ENCODE data around the gene GOLGB1.
"Not testable (repeated sequence)": the region's sequence is repeated elsewhere in the genome, so short reads cannot be mapped to it uniquely, and the experiment has no call there.

Gene GOLGB1

GRCh38 chr3:121720163-121720562 is 29.4 kb downstream of the GOLGB1 start:
- Mint-ChIP-seq H3K4me1 (peaks cover 9% of the 10 kb centered on the region), H3K9me3 (no peaks in the 10 kb centered on the region), H3K27ac (no peak overlapping the region), H3K27me3 (no peaks in the 10 kb centered on the region), H3K4me3 (no peak overlapping the region)
- no peak for ATAC-seq
- no peak for DNase-seq

GRCh38 chr3:121719423-121719822 is 30.1 kb downstream of the GOLGB1 start:
- Mint-ChIP-seq H3K4me3 (no peak overlapping the region), H3K27ac (no peak overlapping the region), H3K4me1 (peaks cover 9% of the 10 kb centered on the region), H3K27me3 (no peaks in the 10 kb centered on the region), H3K9me3 (no peaks in the 10 kb centered on the region)
- DNase-seq, result no peak
- ATAC-seq, result no peak

- Mint-ChIP-seq H3K27me3 (no peaks in the 10 kb centered on the region), H3K4me3 (no peak overlapping the region), H3K4me1 (peaks cover 9% of the 10 kb centered on the region), H3K9me3 (no peaks in the 10 kb centered on the region), H3K27ac (peak overlapping the region; percentile 1 to 17)
- no peak for ATAC-seq
- DNase-seq, result no peak
These were observed 31.2 kb downstream of the GOLGB1 start for GRCh38 chr3:121718205-121718846.

GRCh38 chr3:121710347-121710746 is 39.2 kb downstream of the GOLGB1 start:
- no peak overlapping the region for H3K4me3 Mint-ChIP-seq
- no peaks in the 10 kb centered on the region for H3K4me1 Mint-ChIP-seq
- no peak for DNase-seq
- H3K9me3 Mint-ChIP-seq, result no peaks in the 10 kb centered on the region
- no peaks in the 10 kb centered on the region for H3K27me3 Mint-ChIP-seq
- no peak for ATAC-seq
- H3K27ac Mint-ChIP-seq, result no peak overlapping the region

GRCh38 chr3:121707531-121708273 is 41.8 kb downstream of the GOLGB1 start:
- no peak for DNase-seq
- no peaks in the 10 kb centered on the region for H3K4me1 Mint-ChIP-seq
- no peak overlapping the region for H3K4me3 Mint-ChIP-seq
- H3K9me3 Mint-ChIP-seq, result no peaks in the 10 kb centered on the region
- H3K27me3 Mint-ChIP-seq, result no peaks in the 10 kb centered on the region
- no peak for ATAC-seq
- no peak overlapping the region for H3K27ac Mint-ChIP-seq

- H3K27ac Mint-ChIP-seq, result no peak overlapping the region
- H3K4me1 Mint-ChIP-seq, result no peaks in the 10 kb centered on the region
- no peaks in the 10 kb centered on the region for H3K27me3 Mint-ChIP-seq
- ATAC-seq (no peak), DNase-seq (no peak)
- no peaks in the 10 kb centered on the region for H3K9me3 Mint-ChIP-seq
- H3K4me3 Mint-ChIP-seq, result no peak overlapping the region
These were observed 44.0 kb downstream of the GOLGB1 start for GRCh38 chr3:121705541-121705940.

- H3K4me3 Mint-ChIP-seq, result no peak overlapping the region
- DNase-seq (no peak), ATAC-seq (no peak)
- no peaks in the 10 kb centered on the region for H3K27me3 Mint-ChIP-seq
- H3K9me3 Mint-ChIP-seq, result no peaks in the 10 kb centered on the region
- H3K27ac Mint-ChIP-seq, result no peak overlapping the region
- no peaks in the 10 kb centered on the region for H3K4me1 Mint-ChIP-seq
These were observed 45.6 kb downstream of the GOLGB1 start for GRCh38 chr3:121703973-121704372.

GRCh38 chr3:121698901-121699300 is 50.6 kb downstream of the GOLGB1 start:
- no peak for ATAC-seq
- no peaks in the 10 kb centered on the region for H3K27me3 Mint-ChIP-seq
- no peaks in the 10 kb centered on the region for H3K9me3 Mint-ChIP-seq
- no peak overlapping the region for H3K27ac Mint-ChIP-seq
- H3K4me3 Mint-ChIP-seq, result no peak overlapping the region
- H3K4me1 Mint-ChIP-seq, result no peaks in the 10 kb centered on the region
- no peak for DNase-seq

GRCh38 chr3:121698476-121698875 is 51.1 kb downstream of the GOLGB1 start:
- H3K9me3 Mint-ChIP-seq, result no peaks in the 10 kb centered on the region
- H3K27ac Mint-ChIP-seq, result no peak overlapping the region
- DNase-seq (no peak), ATAC-seq (no peak)
- H3K4me3 Mint-ChIP-seq, result no peak overlapping the region
- no peaks in the 10 kb centered on the region for H3K27me3 Mint-ChIP-seq
- H3K4me1 Mint-ChIP-seq, result no peaks in the 10 kb centered on the region

GRCh38 chr3:121696186-121696585 is 53.4 kb downstream of the GOLGB1 start:
- H3K27ac Mint-ChIP-seq, result no peak overlapping the region
- H3K27me3 Mint-ChIP-seq, result no peaks in the 10 kb centered on the region
- peaks cover 11% of the 10 kb centered on the region for H3K4me1 Mint-ChIP-seq

GRCh38 chr3:121692010-121692699 is 57.4 kb downstream of the GOLGB1 start:
- H3K27me3 Mint-ChIP-seq, result no peaks in the 10 kb centered on the region
- peak overlapping the region in 1 of 2 donors; percentile 84 for H3K27ac Mint-ChIP-seq
- peaks cover 18% of the 10 kb centered on the region for H3K4me1 Mint-ChIP-seq
- no peaks in the 10 kb centered on the region for H3K9me3 Mint-ChIP-seq
- DNase-seq (no peak), ATAC-seq (no peak)
- H3K4me3 Mint-ChIP-seq, result no peak overlapping the region

More at GRCh38 chr3:121696186-121696585, 53.4 kb downstream of the GOLGB1 start:
- no peak overlapping the region for H3K4me3 Mint-ChIP-seq
- no peak for ATAC-seq
- no peaks in the 10 kb centered on the region for H3K9me3 Mint-ChIP-seq
- no peak for DNase-seq

- DNase-seq (no peak), ATAC-seq (peak; percentile 76)
- peak overlapping the region in 1 of 2 donors; percentile 1 for H3K4me3 Mint-ChIP-seq
- H3K27ac Mint-ChIP-seq, result peak overlapping the region in 1 of 2 donors; percentile 49
- no peaks in the 10 kb centered on the region for H3K9me3 Mint-ChIP-seq
- H3K4me1 Mint-ChIP-seq, result peaks cover 18% of the 10 kb centered on the region
- no peaks in the 10 kb centered on the region for H3K27me3 Mint-ChIP-seq
These were observed 58.6 kb downstream of the GOLGB1 start for GRCh38 chr3:121690777-121691405.

- not testable (repeated sequence) for H3K27me3 Mint-ChIP-seq, H3K27ac Mint-ChIP-seq, ATAC-seq, H3K4me3 Mint-ChIP-seq, DNase-seq
- Mint-ChIP-seq H3K9me3 (peaks cover 7 to 10% of the 10 kb centered on the region in 2 donors), H3K4me1 (peaks cover 18% of the 10 kb centered on the region)
These were observed 60.8 kb downstream of the GOLGB1 start for GRCh38 chr3:121688747-121689146.

GRCh38 chr3:121681792-121682191 is 67.7 kb downstream of the GOLGB1 start:
- peak in 1 of 2 donors; percentile 18 for DNase-seq
- peaks cover 7 to 10% of the 10 kb centered on the region in 2 donors for H3K9me3 Mint-ChIP-seq
- peak overlapping the region in 1 of 2 donors; percentile 50 for H3K4me3 Mint-ChIP-seq
- no peaks in the 10 kb centered on the region for H3K4me1 Mint-ChIP-seq
- peak overlapping the region in 1 of 2 donors; percentile 95 for H3K27ac Mint-ChIP-seq
- no peaks in the 10 kb centered on the region for H3K27me3 Mint-ChIP-seq
- peak; percentile 99 for ATAC-seq

- no peaks in the 10 kb centered on the region for H3K9me3 Mint-ChIP-seq
- H3K27me3 Mint-ChIP-seq, result no peaks in the 10 kb centered on the region
- H3K27ac Mint-ChIP-seq, result no peak overlapping the region
- no peak overlapping the region for H3K4me3 Mint-ChIP-seq
- H3K4me1 Mint-ChIP-seq, result no peaks in the 10 kb centered on the region
- ATAC-seq, result no peak
- DNase-seq, result no peak
These were observed 72.4 kb downstream of the GOLGB1 start for GRCh38 chr3:121677141-121677540.

All from stimulated activated naive CD8-positive, alpha-beta T cell treated with anti-CD3 and anti-CD28 coated beads, Interleukin-15, amount 100 ng/mL, for 72 hours (primary cell).